DMS153 treated with DMSO at 0.1 percent for 48 hours (cell line): ENCODE measurements around the gene SETD5.

Experiments used
- DNase-seq: peaks from one replicate; lab custom pipeline; 2025; ENCODE audit not compliant: unreplicated experiment; lab: John Stamatoyannopoulos, UW

SETD5 gene

DNA sequence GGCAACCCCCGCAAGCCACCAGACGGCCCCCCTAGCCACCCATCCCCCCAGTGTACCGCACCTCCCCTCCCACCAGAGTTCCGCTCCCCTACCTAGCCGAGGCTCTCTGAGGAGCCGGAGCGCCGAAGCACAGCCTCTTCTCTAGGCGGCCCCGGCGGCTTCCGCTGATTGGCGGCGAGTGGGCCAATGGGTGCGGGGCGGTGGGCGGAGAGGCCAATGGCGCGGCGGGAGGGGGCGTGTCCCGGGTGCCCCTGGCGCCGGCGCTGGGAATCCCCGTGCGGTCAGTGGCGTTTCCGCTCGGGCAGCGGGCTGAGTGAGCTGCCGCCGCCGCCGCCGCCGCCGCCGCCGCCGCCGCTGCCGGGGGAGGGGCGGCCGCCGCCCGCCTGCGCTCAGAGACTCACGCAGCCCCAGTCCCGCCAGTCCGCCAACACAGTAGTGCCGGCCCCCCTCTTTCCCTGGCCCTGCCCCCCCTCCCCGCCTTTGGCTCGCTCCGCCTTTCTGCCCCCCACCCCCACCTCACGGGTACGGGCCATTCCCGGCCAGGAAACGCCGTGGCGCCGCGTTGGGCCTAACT is at the start of gene SETD5:
TSS of gene SETD5 (plus strand) at position 284 of the 574 bp plus-strand sequence. CDS start 31,324 bp downstream, outside the sequence.
- DNase-seq: peak; percentile 29

DNA sequence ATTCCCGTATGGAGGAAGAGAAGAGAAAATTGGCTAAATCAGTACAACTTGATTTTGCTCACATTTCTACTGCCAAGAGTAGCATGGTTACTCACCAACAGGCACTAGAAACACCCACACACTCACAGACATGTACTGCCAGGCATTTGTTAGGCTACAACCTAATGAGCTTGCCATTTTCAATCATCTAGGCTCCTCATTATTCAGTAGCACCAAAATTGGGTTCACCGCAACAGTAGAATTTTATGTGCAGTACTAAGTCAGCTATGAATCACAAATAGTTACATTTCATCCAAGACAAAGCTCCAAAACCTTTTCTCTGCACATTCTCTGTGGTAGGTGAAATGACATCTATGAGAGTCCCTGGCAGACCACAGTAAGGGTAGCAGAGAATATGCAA is 49.5 kb upstream of the SETD5 start:
- no peak for DNase-seq

GRCh38 chr3:9349321-9350117 is 47.9 kb upstream of the SETD5 start:
- DNase-seq: no peak

DNA sequence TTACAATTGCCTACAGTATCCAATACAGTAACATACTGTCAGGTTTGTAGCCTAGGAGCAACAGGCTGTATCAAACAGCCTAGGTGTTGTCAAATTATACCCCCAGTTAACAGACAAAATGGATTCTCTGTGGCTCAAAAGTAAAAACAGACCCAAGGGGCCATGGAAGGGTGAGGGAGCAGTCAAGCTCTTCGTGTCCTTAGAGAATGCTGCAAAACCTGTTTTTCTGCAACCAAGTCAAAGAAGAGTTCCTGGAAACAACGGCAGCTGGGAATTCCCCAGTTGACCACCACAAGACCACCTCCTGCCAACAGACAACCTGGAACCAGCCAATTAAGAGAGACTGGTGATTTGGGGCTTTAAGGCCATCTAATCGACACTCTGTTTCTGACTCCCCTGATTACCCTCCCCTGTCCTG is 45.7 kb upstream of the SETD5 start:
- no peak for DNase-seq

- peak; percentile 29 for DNase-seq
Measured at GRCh38 chr3:9352917-9353752, 44.3 kb upstream of the SETD5 start.

GRCh38 chr3:9361691-9362388 is 35.6 kb upstream of the SETD5 start:
- no peak for DNase-seq

- peak; percentile 29 for DNase-seq
Measured at GRCh38 chr3:9362731-9363530, 34.5 kb upstream of the SETD5 start, which contains the start of gene THUMPD3. Gene THUMPD3 (plus strand): TSS chr3:9363054. CDS start chr3:9365069, 2,015 bp downstream.

DNA sequence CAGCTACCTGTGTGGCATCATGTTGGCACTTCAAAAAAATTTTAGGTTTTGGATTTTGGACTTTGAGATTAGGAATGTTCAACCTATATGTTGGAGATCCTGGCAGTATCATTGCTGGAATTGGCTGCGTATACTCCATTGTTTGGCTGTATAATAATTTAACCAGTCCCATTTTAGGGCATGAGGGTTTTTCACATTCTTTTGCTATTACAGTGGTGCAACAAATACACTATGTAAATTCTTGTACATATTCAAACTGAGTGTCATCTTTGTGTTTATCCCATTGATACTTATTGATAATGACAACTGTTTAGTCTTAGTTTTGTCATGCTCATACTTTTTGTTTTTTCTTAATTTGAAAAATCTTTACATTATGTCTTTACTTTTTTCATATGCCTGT is 27.9 kb upstream of the SETD5 start:
- DNase-seq: no peak

DNA sequence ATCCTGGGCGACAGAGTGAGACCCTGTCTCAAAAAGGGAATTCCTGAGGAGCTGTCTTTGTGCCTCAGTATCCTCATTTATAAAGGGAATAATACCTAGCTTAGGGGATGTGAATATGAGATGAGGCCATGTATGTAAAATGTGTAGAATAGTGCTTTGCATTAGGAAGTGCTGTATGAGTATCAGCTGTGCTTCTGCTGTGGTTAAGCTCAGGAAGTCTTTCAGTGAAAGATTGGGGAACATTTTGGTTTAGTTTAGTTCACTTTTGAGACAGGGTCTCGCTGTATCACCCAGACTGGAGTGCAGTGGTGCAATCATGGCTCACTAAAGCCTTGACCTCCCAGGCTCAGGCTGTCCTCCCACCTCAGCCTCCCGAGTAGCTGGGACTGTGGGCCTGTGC is 23.9 kb upstream of the SETD5 start:
- DNase-seq: no peak

- DNase-seq: no peak
Measured at GRCh38 chr3:9377981-9378380, 19.4 kb upstream of the SETD5 start.

GRCh38 chr3:9379327-9379726 is 18.1 kb upstream of the SETD5 start:
- DNase-seq: no peak

- no peak for DNase-seq
Measured at GRCh38 chr3:9380014-9380413, 17.4 kb upstream of the SETD5 start.

GRCh38 chr3:9384141-9384828 is 13.1 kb upstream of the SETD5 start:
- no peak for DNase-seq

DNA sequence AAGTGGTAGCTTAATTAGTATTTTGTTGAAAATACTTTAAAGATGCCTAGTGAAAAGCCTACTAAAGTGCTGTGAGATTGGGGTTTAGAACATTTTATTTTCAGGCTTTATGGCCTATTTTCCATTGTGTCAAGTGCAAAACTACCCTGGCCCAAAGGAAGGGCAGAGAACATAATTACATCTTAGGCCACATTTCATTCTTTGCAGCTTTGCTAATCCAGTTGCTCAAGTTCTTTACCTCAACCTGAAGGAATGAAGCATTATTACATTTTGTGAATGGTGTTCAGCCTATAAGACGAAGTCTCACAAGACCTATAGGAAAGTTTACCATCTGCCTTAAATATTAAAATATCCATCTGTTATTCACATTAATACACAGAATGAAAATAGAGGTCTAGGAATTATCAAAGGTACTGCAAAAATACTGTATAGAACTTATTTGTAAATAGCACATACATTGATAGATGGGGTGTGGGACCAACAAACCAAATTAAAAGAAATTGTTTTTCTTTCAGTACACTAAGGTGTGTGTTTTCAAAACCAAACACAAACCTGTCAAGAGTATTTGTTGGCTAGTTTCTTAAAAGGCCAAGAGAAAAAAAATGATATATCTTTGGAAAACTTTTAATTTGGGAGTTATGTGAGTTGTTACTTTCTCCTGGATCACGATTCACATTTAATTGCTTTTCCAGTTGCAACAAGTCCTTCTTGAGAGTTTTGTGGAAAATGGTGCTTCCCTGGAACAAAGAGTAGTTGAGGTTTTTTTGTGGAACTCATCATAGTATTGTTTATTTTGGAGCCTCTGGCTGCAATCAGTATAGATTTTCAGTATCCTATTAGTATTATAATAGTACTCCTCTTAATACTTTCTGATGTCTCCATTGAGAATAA is 12.0 kb upstream of the SETD5 start:
- no peak for DNase-seq

DNA sequence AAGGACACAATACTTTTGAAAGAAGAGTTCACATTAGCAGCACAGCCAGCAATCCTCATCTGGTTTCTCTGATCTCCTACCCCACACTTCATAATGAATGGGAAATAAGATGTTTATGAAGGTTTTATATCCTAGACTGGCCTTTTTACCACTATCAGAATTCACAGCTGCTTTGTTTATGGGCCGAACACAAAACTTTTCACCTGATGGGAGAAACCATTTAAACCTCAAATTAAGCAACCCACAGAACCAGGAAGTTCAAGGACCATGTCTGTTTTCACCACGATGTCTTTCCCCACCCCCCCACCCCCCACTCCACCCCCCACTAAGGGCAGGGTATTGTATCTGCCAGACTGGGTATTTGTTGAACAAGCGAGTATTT is 11.3 kb upstream of the SETD5 start:
- DNase-seq: no peak

- DNase-seq: no peak
Measured at GRCh38 chr3:9386501-9387321, 10.7 kb upstream of the SETD5 start.

- DNase-seq: no peak
Measured at GRCh38 chr3:9387322-9387655, 10.1 kb upstream of the SETD5 start.

DNA sequence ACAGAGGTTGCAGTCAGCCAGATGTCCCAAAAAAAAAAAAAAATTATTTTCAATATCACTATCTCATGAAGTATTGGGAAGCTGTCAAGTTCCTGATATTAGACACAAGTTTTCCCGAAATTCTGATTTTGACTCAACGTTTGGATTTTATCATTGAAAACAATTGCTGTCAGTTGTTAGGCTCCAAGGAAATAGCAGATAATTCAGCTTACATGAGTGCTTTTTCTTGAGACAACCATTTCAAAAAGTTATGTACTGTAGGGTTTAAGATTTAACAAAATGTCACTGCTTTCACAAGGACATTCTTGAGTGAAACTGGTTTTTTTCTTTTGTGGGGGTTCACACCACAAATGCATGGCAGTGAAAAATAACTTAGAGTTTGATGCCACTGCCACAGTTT is 9.3 kb upstream of the SETD5 start:
- DNase-seq: no peak
